Measurements from ENCODE around the gene PCSK4. TPM values are rescaled to one million over a fixed set of nuclear protein-coding genes. Genes with fewer than 3 reads are reported as not detected.
"Not testable (repeated sequence)": the region's sequence is repeated elsewhere in the genome, so short reads cannot be mapped to it uniquely, and the experiment has no call there.

PCSK4 gene
- total RNA-seq, 1 experiment from 2014 or later, result 6.4 TPM

- peaks cover 14% of the 10 kb centered on the region for H3K27me3 Mint-ChIP-seq (ENCODE audit: insufficient read depth, unreplicated experiment)
- no peak for TF ChIP-seq CTCF (IDR thresholded peaks at IDR 0.05; ENCODE audit: insufficient read depth in 1 of 2, low read depth in 1 of 2, low read length in 1 of 2, severe bottlenecking in 1 of 2, unreplicated experiment in 1 of 2)
- peaks cover 6% of the 10 kb centered on the region for H3K36me3 Mint-ChIP-seq (ENCODE audit: insufficient read depth, unreplicated experiment)
- ChIA-PET POLR2A (no interaction called here), CTCF (no interaction called here)
- H3K4me3 Mint-ChIP-seq (ENCODE audit: unreplicated experiment), result no peak overlapping the region
- Histone ChIP-seq H3K36me3 (ENCODE audit: control insufficient read depth, insufficient read depth, low read length) (no peaks in the 10 kb centered on the region), H3K9me3 (no peaks in the 10 kb centered on the region), H3K27me3 (replicated peaks; ENCODE audit: control insufficient read depth, insufficient read depth, low read length) (peaks cover 3% of the 10 kb centered on the region), H3K4me1 (no peaks in the 10 kb centered on the region), H3K4me3 (ENCODE audit: low read depth, low read length) (no peak overlapping the region)
- no peak overlapping the region for H3K27ac Mint-ChIP-seq (ENCODE audit: unreplicated experiment)
- no peak for DNase-seq
- no peaks in the 10 kb centered on the region for H3K9me3 Mint-ChIP-seq (ENCODE audit: unreplicated experiment)
- intact Hi-C loops (cut with micrococcal nuclease; ENCODE audit: unreplicated experiment), result no loop called here
- BruUV-seq (replicated peaks), result no TSS peak
- H3K4me1 Mint-ChIP-seq (ENCODE audit: low read depth, unreplicated experiment), result no peaks in the 10 kb centered on the region
Observed at GRCh38 chr19:1522061-1522460, 31.9 kb upstream of the PCSK4 start.

GRCh38 chr19:1521636-1522035 is 31.5 kb upstream of the PCSK4 start:
- ChIA-PET CTCF (no interaction called here), POLR2A (interaction anchor here (0.6 kb wide), 1 partner anchor 386 kb away, joined by 5 read pairs; no protein-coding TSS in a partner anchor)
- Histone ChIP-seq H3K4me1 (no peaks in the 10 kb centered on the region), H3K4me3 (ENCODE audit: low read depth, low read length) (no peak overlapping the region), H3K27me3 (replicated peaks; ENCODE audit: control insufficient read depth, insufficient read depth, low read length) (peaks cover 3% of the 10 kb centered on the region), H3K9me3 (no peaks in the 10 kb centered on the region), H3K36me3 (ENCODE audit: control insufficient read depth, insufficient read depth, low read length) (no peaks in the 10 kb centered on the region)
- Mint-ChIP-seq H3K9me3 (ENCODE audit: unreplicated experiment) (no peaks in the 10 kb centered on the region), H3K4me3 (ENCODE audit: unreplicated experiment) (no peak overlapping the region), H3K27me3 (ENCODE audit: insufficient read depth, unreplicated experiment) (peaks cover 14% of the 10 kb centered on the region), H3K27ac (ENCODE audit: unreplicated experiment) (no peak overlapping the region), H3K4me1 (ENCODE audit: low read depth, unreplicated experiment) (no peaks in the 10 kb centered on the region), H3K36me3 (ENCODE audit: insufficient read depth, unreplicated experiment) (peaks cover 6% of the 10 kb centered on the region)
- no peak for DNase-seq
- BruUV-seq (replicated peaks), result no TSS peak
- intact Hi-C loops (cut with micrococcal nuclease; ENCODE audit: unreplicated experiment), result no loop called here
- no peak for TF ChIP-seq CTCF (IDR thresholded peaks at IDR 0.05; ENCODE audit: insufficient read depth in 1 of 2, low read depth in 1 of 2, low read length in 1 of 2, severe bottlenecking in 1 of 2, unreplicated experiment in 1 of 2)

GRCh38 chr19:1520203-1520780 is 30.1 kb upstream of the PCSK4 start:
- Histone ChIP-seq H3K4me3 (ENCODE audit: low read depth, low read length) (no peak overlapping the region), H3K4me1 (no peaks in the 10 kb centered on the region), H3K36me3 (ENCODE audit: control insufficient read depth, insufficient read depth, low read length) (no peaks in the 10 kb centered on the region), H3K27me3 (replicated peaks; ENCODE audit: control insufficient read depth, insufficient read depth, low read length) (peaks cover 3% of the 10 kb centered on the region), H3K9me3 (no peaks in the 10 kb centered on the region)
- ChIA-PET POLR2A (no interaction called here), CTCF (no interaction called here)
- Mint-ChIP-seq H3K4me3 (ENCODE audit: unreplicated experiment) (no peak overlapping the region), H3K36me3 (ENCODE audit: insufficient read depth, unreplicated experiment) (no peaks in the 10 kb centered on the region), H3K27ac (ENCODE audit: unreplicated experiment) (no peak overlapping the region), H3K4me1 (ENCODE audit: low read depth, unreplicated experiment) (no peaks in the 10 kb centered on the region), H3K27me3 (ENCODE audit: insufficient read depth, unreplicated experiment) (peaks cover 5% of the 10 kb centered on the region), H3K9me3 (ENCODE audit: unreplicated experiment) (no peaks in the 10 kb centered on the region)
- intact Hi-C loops (cut with micrococcal nuclease; ENCODE audit: unreplicated experiment), result no loop called here
- BruUV-seq (replicated peaks), result no TSS peak
- DNase-seq, result peak in 1 of 2 experiments; percentile 34
- TF ChIP-seq CTCF (IDR thresholded peaks at IDR 0.05; ENCODE audit: insufficient read depth in 1 of 2, low read depth in 1 of 2, low read length in 1 of 2, severe bottlenecking in 1 of 2, unreplicated experiment in 1 of 2), result no peak

GRCh38 chr19:1519802-1520201 is 29.7 kb upstream of the PCSK4 start:
- H3K4me1 Mint-ChIP-seq (ENCODE audit: low read depth, unreplicated experiment); H3K27me3 Mint-ChIP-seq (ENCODE audit: insufficient read depth, unreplicated experiment); H3K4me1 ChIP-seq; POLR2A ChIA-PET; H3K4me3 Mint-ChIP-seq (ENCODE audit: unreplicated experiment); intact Hi-C loops (cut with micrococcal nuclease; ENCODE audit: unreplicated experiment); H3K9me3 ChIP-seq; H3K9me3 Mint-ChIP-seq (ENCODE audit: unreplicated experiment); H3K27me3 ChIP-seq (replicated peaks; ENCODE audit: control insufficient read depth, insufficient read depth, low read length); H3K4me3 ChIP-seq (ENCODE audit: low read depth, low read length); DNase-seq; H3K27ac Mint-ChIP-seq (ENCODE audit: unreplicated experiment); H3K36me3 ChIP-seq (ENCODE audit: control insufficient read depth, insufficient read depth, low read length); H3K36me3 Mint-ChIP-seq (ENCODE audit: insufficient read depth, unreplicated experiment); BruUV-seq (replicated peaks): not testable (repeated sequence)
- CTCF ChIA-PET, result interaction anchor here (0.6 kb wide), 1 partner anchor 333 kb away, joined by 3 read pairs; no protein-coding TSS in a partner anchor
